Measurements from ENCODE around the gene RFTN1. TPM values are rescaled to one million over a fixed set of nuclear protein-coding genes. Genes with fewer than 3 reads are reported as not detected.

The RFTN1 gene
- polyA plus RNA-seq, 3 donors, result 17.4 to 28.0 (median 27.2) TPM

- Histone ChIP-seq H3K4me3 (replicated peaks in 1 of 3; ENCODE audit: low read depth in 2 of 3, low read length in 3 of 3) (no peak overlapping the region), H3K27ac (ENCODE audit: low read depth in 1 of 2, low read length in 2 of 2) (no peak overlapping the region), H3K36me3 (replicated peaks in 1 of 2; ENCODE audit: control insufficient read depth in 1 of 2, insufficient read depth in 2 of 2, low read length in 2 of 2) (no peaks in the 10 kb centered on the region), H4K20me1 (ENCODE audit: insufficient read depth, low read length) (no peaks in the 10 kb centered on the region), H3K79me2 (ENCODE audit: insufficient read depth, low read length) (no peaks in the 10 kb centered on the region), H3K9me3 (replicated peaks in 1 of 2; ENCODE audit: control insufficient read depth in 1 of 2, insufficient read depth in 1 of 2, low read length in 2 of 2) (peaks cover 0 to 6% of the 10 kb centered on the region in 2 donors), H3K9ac (ENCODE audit: insufficient read depth, low read length, poor library complexity, severe bottlenecking) (no peak overlapping the region), H3K4me1 (ENCODE audit: control insufficient read depth in 1 of 2, insufficient read depth in 2 of 2, low read length in 2 of 2) (peaks cover 15 to 42% of the 10 kb centered on the region in 2 donors), H3K27me3 (ENCODE audit: control insufficient read depth in 2 of 2, insufficient read depth in 2 of 2, low read length in 2 of 2) (no peaks in the 10 kb centered on the region), H3K4me2 (replicated peaks; ENCODE audit: extremely low read depth, low read length, poor library complexity, severe bottlenecking) (no peak overlapping the region), H2AFZ (ENCODE audit: insufficient read depth, low read depth, low read length, poor library complexity, severe bottlenecking) (no peak overlapping the region)
- Mint-ChIP-seq H3K9me3 (peaks cover 3 to 9% (median 6%) of the 10 kb centered on the region in 7 donors), H3K36me3 (no peaks in the 10 kb centered on the region), H3K4me1 (peaks cover 45% of the 10 kb centered on the region), H3K4me3 (no peak overlapping the region), H3K27me3 (ENCODE audit: low read depth in 3 of 3) (peaks cover 0 to 2% (median 2%) of the 10 kb centered on the region in 3 donors), H3K27ac (peak overlapping the region in 1 of 7 donors; percentile 66)
- no peak for TF ChIP-seq CTCF (IDR thresholded peaks at IDR 0.05)
- DNase-seq, result no peak
- intact Hi-C loops (cut with micrococcal nuclease), result no loop called here
- 82% methylated on average over 4 of the region's 6 CpGs for WGBS (ENCODE audit: insufficient coverage)
Observed at GRCh38 chr3:16520241-16520969, 6.9 kb upstream of the RFTN1 start.

DNA sequence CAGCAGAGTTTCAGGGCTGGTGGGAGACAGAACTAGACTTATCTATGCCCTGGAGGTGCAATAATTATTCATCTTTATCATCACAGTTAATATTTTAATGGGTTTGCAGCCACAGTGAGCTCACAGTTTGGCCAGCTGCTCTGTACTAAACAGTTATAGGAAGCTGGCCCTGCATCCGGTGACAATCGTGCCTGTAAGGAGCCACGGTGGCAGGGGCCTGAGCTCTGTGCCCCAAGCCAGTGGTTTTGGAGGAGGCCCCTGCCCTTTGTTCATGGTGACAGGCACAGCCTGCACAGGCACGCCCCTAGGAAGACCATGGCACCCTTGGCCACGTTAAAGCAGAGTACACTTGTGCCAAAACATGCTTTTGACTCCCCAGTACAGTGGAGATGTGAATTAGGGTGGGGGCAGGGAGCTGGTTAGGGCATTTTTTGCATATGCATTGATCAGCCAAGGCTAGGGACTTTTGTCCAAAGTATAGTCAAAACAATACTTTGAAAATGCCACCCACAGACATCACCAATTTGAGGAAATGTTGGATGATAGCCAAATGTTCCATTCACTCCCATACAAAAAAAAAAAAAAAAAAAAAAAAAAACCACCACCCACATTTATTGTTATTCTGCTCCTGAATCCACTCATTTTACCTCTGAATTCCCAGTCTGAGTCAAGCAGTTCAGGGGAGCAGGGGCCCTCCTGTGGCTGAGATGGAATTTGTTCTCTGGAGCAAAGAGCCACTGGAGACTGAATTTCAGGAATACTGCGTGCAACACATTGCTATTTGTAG lies 3.4 kb upstream of the RFTN1 start:
- Histone ChIP-seq H3K27ac (ENCODE audit: low read depth in 1 of 2, low read length in 2 of 2) (no peak overlapping the region), H3K9ac (ENCODE audit: insufficient read depth, low read length, poor library complexity, severe bottlenecking) (no peak overlapping the region), H3K4me3 (replicated peaks in 1 of 3; ENCODE audit: low read depth in 2 of 3, low read length in 3 of 3) (no peak overlapping the region), H3K9me3 (replicated peaks in 1 of 2; ENCODE audit: control insufficient read depth in 1 of 2, insufficient read depth in 1 of 2, low read length in 2 of 2) (no peaks in the 10 kb centered on the region), H3K27me3 (ENCODE audit: control insufficient read depth in 2 of 2, insufficient read depth in 2 of 2, low read length in 2 of 2) (no peaks in the 10 kb centered on the region), H2AFZ (ENCODE audit: insufficient read depth, low read depth, low read length, poor library complexity, severe bottlenecking) (peak overlapping the region; percentile 17), H3K79me2 (ENCODE audit: insufficient read depth, low read length) (peaks cover 10% of the 10 kb centered on the region), H3K4me2 (replicated peaks; ENCODE audit: extremely low read depth, low read length, poor library complexity, severe bottlenecking) (no peak overlapping the region), H3K4me1 (ENCODE audit: control insufficient read depth in 1 of 2, insufficient read depth in 2 of 2, low read length in 2 of 2) (peaks cover 39 to 58% of the 10 kb centered on the region in 2 donors), H3K36me3 (replicated peaks in 1 of 2; ENCODE audit: control insufficient read depth in 1 of 2, insufficient read depth in 2 of 2, low read length in 2 of 2) (no peaks in the 10 kb centered on the region), H4K20me1 (ENCODE audit: insufficient read depth, low read length) (no peaks in the 10 kb centered on the region)
- Mint-ChIP-seq H3K27me3 (ENCODE audit: low read depth in 3 of 3) (peaks cover 0 to 2% (median 2%) of the 10 kb centered on the region in 3 donors), H3K4me1 (peaks cover 55% of the 10 kb centered on the region), H3K36me3 (no peaks in the 10 kb centered on the region), H3K4me3 (no peak overlapping the region), H3K9me3 (peaks cover 0 to 3% (median 0%) of the 10 kb centered on the region in 7 donors), H3K27ac (peak overlapping the region in 2 of 7 donors; percentile 23 to 32)
- no peak for DNase-seq
- intact Hi-C loops (cut with micrococcal nuclease), result no loop called here
- WGBS (ENCODE audit: insufficient coverage), result 11% methylated on average over 5 of the region's 6 CpGs
- no peak for TF ChIP-seq CTCF (IDR thresholded peaks at IDR 0.05)
